HG03139 (cell line): Measurements from ENCODE around the gene CCDC122.

Source experiments
- ATAC-seq: cut with Tn5 transposase; IDR thresholded peaks from one replicate; pipeline ENCODE4 v1.9.1; 2021; ENCODE audit not compliant: unreplicated experiment

Gene CCDC122

DNA sequence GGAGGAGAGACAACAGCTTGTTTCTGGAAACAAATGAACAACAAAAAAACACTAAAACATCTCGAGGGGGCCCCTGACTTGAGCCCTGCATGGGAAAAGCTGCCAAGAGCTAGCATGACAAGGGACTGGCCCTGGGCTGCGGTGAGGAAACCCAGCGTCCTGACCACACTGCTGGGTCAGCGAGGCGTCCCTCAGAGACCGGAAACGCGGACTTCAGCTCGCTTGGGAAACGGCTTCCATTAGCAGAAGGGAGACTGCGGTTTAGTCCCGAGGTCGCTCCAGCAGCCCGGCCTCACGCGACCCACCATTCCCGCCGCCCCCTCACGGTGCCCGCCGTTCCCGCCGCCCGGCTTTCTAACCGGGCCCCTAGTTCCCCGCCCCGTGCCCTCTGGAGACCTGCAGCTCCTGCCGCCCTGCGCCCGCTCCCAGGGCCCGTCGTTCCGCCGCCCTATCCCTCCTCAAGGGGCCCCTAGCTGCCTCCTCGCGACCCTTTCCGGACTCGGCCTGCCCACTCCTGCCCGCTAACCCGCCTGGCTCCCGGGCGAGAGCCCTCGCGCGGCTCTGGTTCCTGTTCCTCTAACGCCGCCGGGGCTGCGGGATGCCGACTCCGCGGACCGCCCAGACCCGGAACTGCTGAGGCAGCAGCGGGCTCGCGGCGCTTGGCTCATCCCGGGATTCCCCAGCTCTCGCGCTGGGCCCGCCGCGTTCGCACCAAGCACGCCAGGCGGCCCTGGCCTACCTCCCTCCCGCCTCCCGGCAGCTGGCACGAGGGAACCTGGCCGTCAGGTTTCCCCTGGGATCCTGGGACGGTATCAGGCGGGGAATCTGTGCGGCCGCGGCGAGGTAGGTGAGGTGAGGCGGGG, at the start of gene CCDC122:
CCDC122 (minus strand) TSS at position 849 of the 863 bp plus-strand sequence. CDS start 10,364 bp downstream, outside the sequence.
- ATAC-seq, result peak; percentile 67

DNA sequence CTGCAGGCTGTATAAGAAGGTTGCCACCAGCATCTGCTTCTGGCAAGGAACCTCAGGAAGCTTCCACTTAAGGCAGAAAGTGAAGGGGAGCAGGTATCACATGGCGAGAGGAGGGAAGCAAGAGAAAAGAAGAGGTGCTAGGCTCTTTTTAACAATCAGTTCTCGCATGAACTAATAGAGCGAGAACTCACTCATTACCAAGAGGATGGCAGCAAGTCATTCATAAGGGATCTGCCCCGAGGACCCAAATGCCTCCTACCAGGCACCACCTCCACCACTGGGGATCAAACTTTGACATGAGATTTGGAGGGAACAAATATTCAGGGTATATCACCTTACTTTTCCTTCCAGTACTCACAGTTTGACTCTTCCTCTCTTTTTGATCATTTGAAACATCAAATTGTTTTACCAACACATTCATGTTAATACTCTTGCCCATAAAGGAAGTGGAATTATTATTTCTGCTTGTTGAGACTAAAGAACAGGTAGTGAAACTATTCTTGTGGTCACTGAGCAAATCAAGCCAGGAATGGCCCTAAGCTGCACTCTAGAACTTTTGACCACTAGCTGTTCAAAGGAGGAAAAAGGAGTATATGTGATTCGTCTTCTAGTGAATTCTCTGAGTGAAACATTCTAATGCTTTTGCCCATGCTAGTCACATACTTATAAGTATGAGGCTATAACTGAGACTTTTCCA, 45.2 kb upstream of the CCDC122 start:
- ATAC-seq, result peak; percentile 86

DNA sequence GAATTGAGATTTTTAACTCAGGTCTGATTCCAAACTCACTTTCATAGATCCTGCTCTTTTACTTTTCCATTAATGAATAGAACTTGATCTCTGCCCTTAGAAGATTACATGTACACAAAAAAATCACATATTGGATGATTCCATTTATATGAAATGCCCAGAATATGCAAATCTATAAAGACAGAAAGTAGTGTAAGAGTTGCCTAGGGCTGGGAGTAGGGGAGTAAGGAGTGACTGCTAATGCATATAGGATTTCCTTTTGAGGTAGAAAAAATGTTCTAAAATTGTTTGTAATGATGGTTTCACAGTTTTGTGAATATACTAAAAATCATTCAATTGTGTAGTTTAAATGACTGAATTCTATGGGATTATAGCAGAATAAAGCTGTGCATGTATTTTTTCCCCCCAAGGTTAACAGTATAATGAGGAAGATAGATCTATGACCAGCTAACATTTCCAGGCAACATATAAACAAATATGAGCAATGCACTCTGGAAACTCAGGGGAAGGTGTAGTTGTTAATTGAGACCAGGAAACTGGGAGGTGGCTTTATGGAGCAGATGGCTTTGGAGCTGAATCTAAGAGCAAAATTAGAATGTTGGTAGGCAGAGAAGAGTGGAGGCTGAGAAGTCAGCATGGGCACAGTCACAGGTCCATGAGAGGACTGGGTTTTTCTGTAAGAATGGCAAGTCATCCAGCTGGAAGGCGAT, 41.6 kb upstream of the CCDC122 start:
- ATAC-seq, result no peak

DNA sequence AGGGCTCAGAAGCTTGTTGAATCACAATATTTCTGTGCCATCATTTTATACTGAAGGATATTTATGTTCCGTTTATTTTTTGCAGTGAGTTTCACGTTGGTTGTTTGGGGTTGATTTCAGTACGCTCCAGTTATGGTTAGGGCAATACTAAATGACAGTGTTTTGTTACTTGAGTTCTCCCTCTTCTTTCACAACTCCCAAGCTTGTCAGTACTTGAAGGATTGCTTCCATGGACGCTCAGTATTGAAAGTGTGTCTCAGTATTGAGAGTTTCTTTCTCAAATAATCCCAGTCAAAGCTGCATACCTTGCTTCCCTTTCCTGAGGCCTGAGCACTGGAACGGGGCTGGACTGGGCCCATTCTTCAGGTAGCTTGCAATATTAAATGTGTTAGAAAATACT, 39.1 kb upstream of the CCDC122 start:
- ATAC-seq, result no peak

DNA sequence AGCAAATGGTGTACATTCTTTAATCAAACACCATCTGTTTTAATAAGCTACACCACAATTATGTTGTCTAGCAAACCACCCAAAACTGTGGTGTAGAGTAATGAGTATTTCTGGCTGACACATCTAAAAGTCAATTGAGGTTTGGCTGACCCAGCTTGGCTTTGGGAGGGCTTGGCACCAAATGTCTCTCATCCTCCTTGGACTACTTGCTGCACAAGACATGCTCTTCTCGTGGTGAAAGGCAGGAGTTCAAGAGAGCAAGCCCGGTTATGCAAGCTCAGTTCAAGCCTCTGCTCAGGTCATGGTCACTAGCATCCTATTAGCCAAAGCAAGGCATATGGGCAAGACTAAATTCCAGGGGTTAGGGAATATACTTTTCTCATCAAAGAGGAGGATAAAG, 37.3 kb upstream of the CCDC122 start:
- no peak for ATAC-seq

GRCh38 chr13:43915451-43915850, 35.9 kb upstream of the CCDC122 start:
- ATAC-seq, result no peak

DNA sequence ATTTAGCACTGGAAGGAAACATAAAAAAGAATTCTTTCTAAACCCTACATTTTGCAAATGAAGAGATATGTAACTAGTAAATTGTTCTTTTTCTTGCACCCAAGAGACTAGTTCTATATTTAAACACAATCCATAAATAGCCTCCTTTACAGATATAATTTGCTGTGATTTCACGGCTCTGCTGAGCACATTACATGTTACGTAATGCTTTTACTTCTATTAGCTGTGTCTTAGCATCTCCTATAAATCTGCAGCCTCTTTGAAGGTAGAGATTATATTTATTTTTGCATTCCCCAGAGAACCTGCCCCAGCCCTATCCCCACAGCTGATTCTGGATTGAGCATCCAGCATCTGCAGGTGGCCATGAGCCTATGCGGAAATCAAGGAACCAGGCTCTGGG, 32.3 kb upstream of the CCDC122 start:
- no peak for ATAC-seq

- ATAC-seq, result no peak
These were observed 31.7 kb upstream of the CCDC122 start for GRCh38 chr13:43911278-43911677.

GRCh38 chr13:43910856-43911255, 31.3 kb upstream of the CCDC122 start:
- ATAC-seq, result no peak

DNA sequence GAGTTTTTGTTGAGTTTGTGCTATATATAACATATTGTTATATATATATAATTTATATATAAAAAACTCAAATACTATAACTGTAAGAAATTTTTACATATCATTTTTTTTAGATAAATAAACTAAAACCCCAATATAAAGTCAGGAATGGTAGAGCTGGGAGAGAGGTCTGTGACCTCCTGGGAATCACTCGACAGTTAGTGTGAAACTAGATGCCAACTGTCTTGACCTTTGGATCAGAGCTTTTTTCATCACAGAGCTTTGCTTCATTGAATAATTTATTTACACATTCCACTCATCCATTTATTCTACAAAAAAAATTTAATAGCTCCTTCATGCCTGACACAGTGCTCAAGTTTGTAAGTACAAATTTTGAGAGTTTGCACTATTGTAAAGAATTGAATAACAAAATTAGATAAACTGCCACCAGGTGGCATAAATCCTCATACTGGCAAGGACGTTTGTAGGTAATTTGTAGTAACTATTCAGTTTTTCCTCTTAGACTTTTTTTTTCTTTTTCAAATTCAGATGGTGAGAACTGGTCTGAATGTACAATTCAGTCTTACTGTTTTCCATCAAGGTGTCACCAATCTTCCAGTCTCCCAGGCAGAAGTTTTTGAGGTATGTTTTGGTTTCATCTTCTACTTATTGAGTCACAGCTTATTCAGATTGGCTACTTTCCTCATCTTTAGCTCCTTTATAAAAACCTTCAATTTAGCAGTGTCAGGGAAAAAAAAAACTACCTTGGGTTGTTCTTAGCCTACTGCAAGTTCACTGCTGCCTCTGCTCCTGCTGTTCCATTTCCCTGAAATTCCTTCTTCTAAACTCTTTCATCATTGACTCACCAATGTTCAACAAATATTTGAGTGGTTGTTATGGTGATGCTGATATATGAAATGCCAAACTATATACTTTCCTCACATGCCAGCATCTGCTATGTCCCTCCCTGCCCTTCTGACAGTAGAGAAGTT, 28.9 kb upstream of the CCDC122 start:
- ATAC-seq, result no peak

DNA sequence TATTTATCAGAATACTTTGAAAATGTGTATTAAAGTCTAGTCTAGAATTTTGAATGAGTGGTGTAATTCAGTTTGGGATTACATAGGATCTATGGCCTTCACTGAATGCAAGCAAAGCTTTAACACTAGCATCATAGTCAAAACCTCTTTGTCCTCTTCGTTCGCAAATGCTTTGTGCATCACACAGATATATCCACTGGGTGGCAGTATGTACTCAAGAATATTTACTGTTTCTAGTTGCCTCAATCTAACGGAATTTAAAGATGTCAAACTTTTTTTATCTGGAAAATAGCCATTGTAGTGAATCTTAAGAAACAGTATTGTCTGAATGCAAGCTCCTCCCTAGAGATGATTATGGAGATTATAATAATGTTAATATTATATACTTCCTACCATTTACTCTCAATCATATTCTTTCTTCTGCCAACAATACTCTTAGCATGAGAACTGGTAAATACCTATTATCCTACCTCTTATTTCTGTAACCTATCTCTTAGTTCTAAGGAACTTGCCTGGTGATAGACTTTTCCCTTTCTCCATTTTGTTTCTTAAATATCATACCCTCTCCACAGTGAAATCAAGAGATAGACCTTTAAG, 26.0 kb upstream of the CCDC122 start:
- ATAC-seq, result no peak

- no peak for ATAC-seq
These were observed 16.4 kb upstream of the CCDC122 start for GRCh38 chr13:43895940-43896339.

GRCh38 chr13:43894438-43894837, 14.9 kb upstream of the CCDC122 start:
- ATAC-seq, result no peak

DNA sequence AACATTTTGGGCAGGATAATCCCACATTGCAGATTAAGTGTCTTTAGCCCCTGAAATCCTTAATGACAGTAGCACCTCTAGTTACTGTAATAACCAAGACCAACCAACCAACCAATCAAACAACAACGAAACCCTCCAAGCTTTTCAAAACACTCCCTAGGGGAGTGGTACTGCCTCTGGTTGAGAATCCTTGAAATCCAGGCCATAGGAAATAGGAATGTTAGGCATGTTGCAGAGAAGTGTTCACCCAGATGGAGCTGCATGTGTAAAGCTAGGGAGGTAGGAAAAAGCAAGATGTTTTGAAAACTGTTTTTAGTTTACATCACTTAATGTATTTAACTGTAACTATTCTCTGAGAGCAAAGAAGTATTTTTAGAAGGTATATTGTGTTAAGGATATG, 4.7 kb upstream of the CCDC122 start:
- ATAC-seq, result no peak

DNA sequence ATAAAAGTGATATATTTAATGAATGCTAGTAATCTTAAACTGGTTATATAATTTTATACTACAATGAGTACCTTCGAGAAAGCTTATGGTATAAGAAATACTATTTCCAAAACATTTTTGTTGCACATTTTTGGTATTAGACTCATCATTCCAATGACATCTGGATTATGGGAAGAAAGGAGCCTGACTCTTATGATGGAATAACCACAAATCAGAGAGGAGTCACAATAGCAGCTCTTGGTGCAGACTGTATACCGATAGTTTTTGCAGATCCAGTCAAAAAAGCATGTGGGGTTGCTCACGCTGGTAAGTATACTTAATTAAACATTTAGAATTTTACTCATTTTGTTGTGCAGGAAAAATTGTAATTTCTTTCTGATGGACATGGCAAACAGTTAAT, 4.1 kb upstream of the CCDC122 start:
- no peak for ATAC-seq

DNA sequence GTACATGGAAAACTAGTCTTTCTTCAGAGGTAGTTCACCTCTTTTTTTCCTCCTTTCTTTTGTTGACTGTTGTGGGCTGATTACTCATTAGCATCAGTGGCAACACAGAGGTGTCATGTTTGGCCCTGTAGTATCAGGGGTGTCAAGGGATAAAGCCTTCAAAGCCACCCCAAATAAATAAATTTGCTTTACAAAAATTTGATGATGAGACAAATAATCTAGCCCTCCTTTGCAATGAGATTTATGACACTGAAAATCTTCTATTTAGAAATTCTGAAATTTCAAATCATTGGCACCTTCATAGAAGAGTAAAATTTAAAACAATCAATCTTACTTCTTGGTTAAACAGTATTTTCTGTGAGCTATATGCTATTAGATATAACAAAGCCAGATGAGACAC, 2.0 kb upstream of the CCDC122 start:
- ATAC-seq, result no peak

DNA sequence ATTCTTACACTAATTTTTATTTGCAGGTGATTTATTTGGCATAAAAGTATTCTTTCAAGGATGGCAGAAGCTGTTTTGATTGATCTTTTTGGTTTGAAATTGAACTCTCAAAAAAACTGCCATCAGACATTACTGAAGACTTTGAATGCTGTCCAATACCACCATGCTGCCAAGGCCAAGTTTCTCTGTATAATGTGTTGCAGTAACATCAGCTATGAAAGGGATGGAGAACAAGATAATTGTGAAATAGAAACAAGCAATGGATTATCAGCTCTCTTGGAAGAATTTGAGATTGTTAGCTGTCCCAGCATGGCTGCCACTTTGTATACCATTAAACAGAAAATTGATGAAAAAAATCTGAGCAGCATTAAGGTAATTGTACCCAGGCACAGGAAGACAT, 1.4 kb upstream of the CCDC122 start:
- no peak for ATAC-seq

GRCh38 chr13:43880214-43880855, 795 bp upstream of the CCDC122 start:
- no peak for ATAC-seq

DNA sequence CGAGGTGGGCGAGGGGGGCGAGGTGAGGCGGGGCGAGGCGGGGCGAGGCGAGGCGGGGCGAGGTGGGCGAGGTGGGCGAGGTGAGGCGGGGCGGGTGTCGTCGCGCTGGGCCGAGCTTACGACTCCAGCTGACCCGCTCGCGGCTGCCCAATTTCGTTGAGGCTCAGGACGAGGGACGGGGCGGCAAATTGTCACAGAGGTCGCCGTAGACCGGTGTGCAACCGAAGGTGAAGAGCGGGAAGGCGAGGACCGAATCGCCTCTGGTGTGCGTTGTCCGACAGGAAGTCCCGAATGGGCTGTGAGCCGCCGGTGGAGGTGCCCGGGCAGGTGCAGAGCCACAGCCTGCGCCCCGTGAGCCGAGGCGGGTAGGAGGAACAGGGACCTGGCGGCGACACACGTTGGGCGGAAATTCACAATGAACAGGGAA, 228 bp upstream of the CCDC122 start, which contains the start of gene LACC1:
LACC1 (plus strand) TSS at position 150 of the 427 bp plus-strand sequence. CDS start 1,082 bp downstream, outside the sequence.
- ATAC-seq, result peak; percentile 37
